Measurements from ENCODE around the gene POLG. TPM values are rescaled to one million over a fixed set of nuclear protein-coding genes. Genes with fewer than 3 reads are reported as not detected.
A peak's percentile ranks its signal among the peaks of the same experiment; 100 is the strongest.

The POLG gene
- polyA plus RNA-seq, 1 donor (not counting 4 experiments of a cell fraction or from before 2014, with no cell fraction given) = 29.6 TPM

DNA sequence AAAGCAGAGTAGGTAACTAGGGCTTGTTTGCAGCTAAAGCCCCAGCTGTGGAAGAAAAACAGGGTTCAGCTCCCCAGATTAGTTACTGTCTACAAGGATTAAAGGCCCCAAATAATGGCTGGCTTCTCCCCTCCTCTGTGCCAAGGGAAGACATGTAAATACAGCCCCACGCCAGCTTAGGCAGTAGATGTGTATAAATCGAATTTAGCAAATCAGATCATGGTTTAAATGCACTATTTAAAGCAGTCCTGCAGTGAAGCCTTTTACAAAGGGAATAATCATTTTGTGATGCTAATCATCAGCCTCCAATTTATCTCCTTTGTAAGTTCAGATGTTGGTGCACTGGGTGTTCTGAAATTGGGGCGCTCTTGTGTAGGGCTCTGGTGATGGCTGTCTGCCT, 46.7 kb upstream of the POLG start:
- no peaks in the 10 kb centered on the region for H3K9me3 ChIP-seq (ENCODE audit: control insufficient read depth, low read depth, low read length)
- DNase-seq (ENCODE audit: low read depth, low spot score) (no peak), FAIRE-seq (no peak)
- H3K4me3 ChIP-seq (ENCODE audit: control insufficient read depth in 2 of 3, extremely low read depth in 1 of 3, insufficient read depth in 2 of 3, low read depth in 1 of 3, low read length in 3 of 3) = no peak overlapping the region
- H3K9me1 ChIP-seq (ENCODE audit: control insufficient read depth, extremely low read depth, insufficient read depth, low read length) = no peaks in the 10 kb centered on the region
- no peak overlapping the region for H3K27ac ChIP-seq (ENCODE audit: control insufficient read depth, insufficient read depth, low read length)
- TF ChIP-seq EZH2 (IDR thresholded peaks at IDR 0.05; ENCODE audit: low read length) = no peak
- TF ChIP-seq, protein P1, sequence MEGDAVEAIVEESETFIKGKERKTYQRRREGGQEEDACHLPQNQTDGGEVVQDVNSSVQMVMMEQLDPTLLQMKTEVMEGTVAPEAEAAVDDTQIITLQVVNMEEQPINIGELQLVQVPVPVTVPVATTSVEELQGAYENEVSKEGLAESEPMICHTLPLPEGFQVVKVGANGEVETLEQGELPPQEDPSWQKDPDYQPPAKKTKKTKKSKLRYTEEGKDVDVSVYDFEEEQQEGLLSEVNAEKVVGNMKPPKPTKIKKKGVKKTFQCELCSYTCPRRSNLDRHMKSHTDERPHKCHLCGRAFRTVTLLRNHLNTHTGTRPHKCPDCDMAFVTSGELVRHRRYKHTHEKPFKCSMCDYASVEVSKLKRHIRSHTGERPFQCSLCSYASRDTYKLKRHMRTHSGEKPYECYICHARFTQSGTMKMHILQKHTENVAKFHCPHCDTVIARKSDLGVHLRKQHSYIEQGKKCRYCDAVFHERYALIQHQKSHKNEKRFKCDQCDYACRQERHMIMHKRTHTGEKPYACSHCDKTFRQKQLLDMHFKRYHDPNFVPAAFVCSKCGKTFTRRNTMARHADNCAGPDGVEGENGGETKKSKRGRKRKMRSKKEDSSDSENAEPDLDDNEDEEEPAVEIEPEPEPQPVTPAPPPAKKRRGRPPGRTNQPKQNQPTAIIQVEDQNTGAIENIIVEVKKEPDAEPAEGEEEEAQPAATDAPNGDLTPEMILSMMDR (optimal IDR thresholded peaks at IDR 0.05 in 1 of 3, IDR thresholded peaks at IDR 0.05 in 1 of 3, conservative IDR thresholded peaks at IDR 0.05 in 1 of 3; ENCODE audit: extremely low read depth in 1 of 3, insufficient read depth in 2 of 3, low read length in 3 of 3) = no peak
- no peak overlapping the region for H2AFZ ChIP-seq (ENCODE audit: control insufficient read depth, low read length)
- no peak overlapping the region for H3K9ac ChIP-seq (ENCODE audit: control insufficient read depth, extremely low read depth, insufficient read depth, low read length)
- dilution Hi-C loops (cut with MboI; ENCODE audit: extremely low pct_ligation_motif_present, low sequenced_read_pairs) = no loop called here
- no peaks in the 10 kb centered on the region for H3K36me3 ChIP-seq (ENCODE audit: control insufficient read depth in 2 of 2, extremely low read depth in 1 of 2, insufficient read depth in 2 of 2, low read length in 2 of 2)
- peaks cover 31% of the 10 kb centered on the region for H3K4me1 ChIP-seq (ENCODE audit: control insufficient read depth, extremely low read depth, insufficient read depth, low read length)
- H3K27me3 ChIP-seq (ENCODE audit: control insufficient read depth, extremely low read depth, insufficient read depth, low read length) = peaks cover 73% of the 10 kb centered on the region
- H4K20me1 ChIP-seq (ENCODE audit: control insufficient read depth, extremely low read depth, insufficient read depth, low read length) = peaks cover 7% of the 10 kb centered on the region
- H3K79me2 ChIP-seq (ENCODE audit: control insufficient read depth, insufficient read depth, low read length) = no peaks in the 10 kb centered on the region
- no peak overlapping the region for H3K4me2 ChIP-seq (ENCODE audit: control insufficient read depth, extremely low read depth, insufficient read depth, low read depth, low read length)

GRCh38 chr15:89379818-89380217, 45.2 kb upstream of the POLG start:
- FAIRE-seq (peak; percentile 99), DNase-seq (ENCODE audit: low read depth, low spot score) (peak; percentile 65)
- Histone ChIP-seq H3K4me3 (ENCODE audit: control insufficient read depth in 2 of 3, extremely low read depth in 1 of 3, insufficient read depth in 2 of 3, low read depth in 1 of 3, low read length in 3 of 3) (no peak overlapping the region), H3K9me1 (ENCODE audit: control insufficient read depth, extremely low read depth, insufficient read depth, low read length) (no peaks in the 10 kb centered on the region), H3K27me3 (ENCODE audit: control insufficient read depth, extremely low read depth, insufficient read depth, low read length) (peaks cover 74% of the 10 kb centered on the region), H3K27ac (ENCODE audit: control insufficient read depth, insufficient read depth, low read length) (no peak overlapping the region), H2AFZ (ENCODE audit: control insufficient read depth, low read length) (no peak overlapping the region), H3K9me3 (ENCODE audit: control insufficient read depth, low read depth, low read length) (no peaks in the 10 kb centered on the region), H3K36me3 (ENCODE audit: control insufficient read depth in 2 of 2, extremely low read depth in 1 of 2, insufficient read depth in 2 of 2, low read length in 2 of 2) (no peaks in the 10 kb centered on the region), H3K4me1 (ENCODE audit: control insufficient read depth, extremely low read depth, insufficient read depth, low read length) (peaks cover 31% of the 10 kb centered on the region), H3K79me2 (ENCODE audit: control insufficient read depth, insufficient read depth, low read length) (no peaks in the 10 kb centered on the region), H3K4me2 (ENCODE audit: control insufficient read depth, extremely low read depth, insufficient read depth, low read depth, low read length) (peak overlapping the region; percentile 50), H4K20me1 (ENCODE audit: control insufficient read depth, extremely low read depth, insufficient read depth, low read length) (peaks cover 7% of the 10 kb centered on the region), H3K9ac (ENCODE audit: control insufficient read depth, extremely low read depth, insufficient read depth, low read length) (no peak overlapping the region)
- dilution Hi-C loops (cut with MboI; ENCODE audit: extremely low pct_ligation_motif_present, low sequenced_read_pairs) = no loop called here
- no peak for TF ChIP-seq EZH2 (IDR thresholded peaks at IDR 0.05; ENCODE audit: low read length)
- TF ChIP-seq, protein P1 (optimal IDR thresholded peaks at IDR 0.05 in 1 of 3, IDR thresholded peaks at IDR 0.05 in 1 of 3, conservative IDR thresholded peaks at IDR 0.05 in 1 of 3; ENCODE audit: extremely low read depth in 1 of 3, insufficient read depth in 2 of 3, low read length in 3 of 3) = no peak
